Activated CD4-positive, alpha-beta memory T cell treated with anti-CD3 and anti-CD28 coated beads for 36 hours (primary cell): ENCODE results near the gene TMCC1. TPM values are rescaled to one million over a fixed set of nuclear protein-coding genes. Genes with fewer than 3 reads are reported as not detected.

Source experiments
- CTCF ChIA-PET: fragments of 350-600 bp; sonication (Branson Sonifier 250); formaldehyde crosslinking; loops from one replicate; lab custom pipeline; 2021; ENCODE audit warnings: antibody characterized with exemption, inconsistent platforms; lab: Charles Lee
- POLR2A ChIA-PET: fragments of 350-600 bp; sonication (Branson Sonifier 250); formaldehyde crosslinking; loops from one replicate; lab custom pipeline; 2021; ENCODE audit warnings: antibody characterized with exemption; lab: Charles Lee
- DNase-seq: peaks from one replicate; pipeline ENCODE4 v3.0.0-alpha.2; 2020
- H3K27ac Mint-ChIP-seq: one replicate; pipeline ENCODE4 v1.8.0; 2021; ENCODE audit warnings: mixed read lengths
- H3K27me3 Mint-ChIP-seq: one replicate; pipeline ENCODE4 v1.8.0; 2021; ENCODE audit warnings: mixed read lengths
- H3K36me3 Mint-ChIP-seq: one replicate; pipeline ENCODE4 v1.8.0; 2021; ENCODE audit warnings: mixed read lengths
- H3K4me1 Mint-ChIP-seq: one replicate; pipeline ENCODE4 v1.8.0; 2021; ENCODE audit warnings: low read depth, mixed read lengths
- H3K4me3 Mint-ChIP-seq: one replicate; pipeline ENCODE4 v1.8.0; 2021; ENCODE audit warnings: mild to moderate bottlenecking, mixed read lengths
- H3K9me3 Mint-ChIP-seq: one replicate; pipeline ENCODE4 v1.8.0; 2021; ENCODE audit warnings: mixed read lengths
- intact Hi-C: fragments of 100-400 bp; cut with micrococcal nuclease; formaldehyde crosslinking; loops from one replicate; pipeline ENCODE4 v1.15.1; 2023
- total RNA-seq, 2 experiments: library from RNA; stranded (reverse); gene quantifications; one replicate each; pipeline ENCODE4 v1.2.3, GENCODE V29; 2021

TMCC1 gene
- total RNA-seq, 2 experiments from 2014 or later: 20.6 to 20.8 TPM

DNA sequence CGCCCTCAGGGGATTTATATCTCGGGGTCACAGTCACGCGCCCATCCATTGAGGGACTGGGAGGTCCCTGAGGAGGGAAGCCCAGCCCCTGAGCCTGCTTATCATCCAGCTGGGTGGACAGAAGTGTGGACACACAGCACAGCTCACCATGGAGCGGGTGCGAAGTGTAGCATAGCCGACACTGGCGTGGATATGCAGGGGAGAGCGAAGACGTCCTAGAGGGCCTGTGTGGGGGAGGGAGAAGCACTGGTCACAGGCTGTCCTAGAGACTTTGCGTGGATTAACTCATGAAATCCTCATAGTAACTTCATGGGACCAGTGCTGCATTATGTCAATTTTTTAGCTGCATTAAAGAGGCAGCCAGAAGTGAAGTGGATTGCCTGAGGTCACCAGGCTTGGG lies 261.0 kb downstream of the TMCC1 start:
- POLR2A ChIA-PET: no interaction called here
- H3K27ac Mint-ChIP-seq: no peak overlapping the region
- no peak for DNase-seq
- no peak overlapping the region for H3K4me3 Mint-ChIP-seq
- H3K9me3 Mint-ChIP-seq: no peaks in the 10 kb centered on the region
- H3K27me3 Mint-ChIP-seq: peaks cover 1% of the 10 kb centered on the region
- CTCF ChIA-PET: no interaction called here
- no peaks in the 10 kb centered on the region for H3K36me3 Mint-ChIP-seq
- peaks cover 7% of the 10 kb centered on the region for H3K4me1 Mint-ChIP-seq
- intact Hi-C loops: no loop called here

DNA sequence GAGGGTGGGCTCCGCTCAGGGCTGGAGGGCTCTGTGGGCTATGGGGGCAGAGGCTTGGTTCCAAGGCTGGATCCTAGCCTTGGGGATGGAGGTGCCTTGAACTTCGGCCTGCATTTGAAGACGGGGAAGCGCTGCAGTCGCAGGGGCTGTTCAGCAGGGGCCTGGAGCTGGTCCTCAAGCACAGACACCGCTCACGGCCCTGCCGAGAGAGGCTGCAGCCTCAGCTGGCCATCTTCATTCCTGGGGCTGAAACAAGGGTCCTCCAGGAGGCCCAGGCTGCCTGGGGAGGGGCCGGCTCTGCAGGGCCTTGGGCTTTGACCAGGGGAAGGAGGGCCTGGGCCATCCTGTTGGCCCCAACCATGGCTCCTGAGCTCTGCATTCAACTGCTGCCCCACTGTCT lies 261.5 kb downstream of the TMCC1 start:
- ChIA-PET POLR2A (no interaction called here), CTCF (no interaction called here)
- intact Hi-C loops: no loop called here

DNA sequence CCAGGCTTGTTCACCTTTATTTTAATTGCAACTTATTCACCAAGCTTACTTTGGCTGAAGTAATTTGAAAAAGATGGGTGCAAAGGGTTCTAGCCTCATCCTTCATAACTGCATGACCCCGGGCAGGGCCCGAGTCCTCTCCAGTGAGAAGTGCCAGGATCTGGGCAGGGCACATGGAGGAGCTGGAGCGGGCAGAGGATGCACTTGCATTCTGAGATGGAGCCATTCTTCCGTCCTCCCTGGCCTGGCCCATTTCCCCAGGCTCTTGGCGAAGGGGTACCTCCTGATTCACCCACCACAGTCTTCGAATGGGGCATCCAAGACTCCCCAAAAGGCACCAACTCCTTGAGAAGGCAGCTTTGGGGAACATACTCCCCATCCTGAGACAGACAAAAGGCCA lies 264.5 kb downstream of the TMCC1 start:
- ChIA-PET POLR2A (no interaction called here), CTCF (interaction anchor here (2.0 to 4.6 kb wide), 4 partner anchors 139 to 313 kb away, joined by 7 to 56 read pairs (median 9); no protein-coding TSS in a partner anchor)
- Mint-ChIP-seq H3K4me1 (peaks cover 12% of the 10 kb centered on the region), H3K27ac (no peak overlapping the region), H3K27me3 (no peaks in the 10 kb centered on the region), H3K36me3 (no peaks in the 10 kb centered on the region), H3K4me3 (no peak overlapping the region), H3K9me3 (no peaks in the 10 kb centered on the region)
- intact Hi-C loops: loop anchor here (5.0 to 10.0 kb wide), 2 partner anchors 137 to 376 kb away; no protein-coding TSS in a partner anchor
- no peak for DNase-seq

More for the DNA sequence above, 261.5 kb downstream of the TMCC1 start:
- Mint-ChIP-seq H3K27ac (no peak overlapping the region), H3K27me3 (peaks cover 1% of the 10 kb centered on the region), H3K4me3 (no peak overlapping the region), H3K9me3 (no peaks in the 10 kb centered on the region), H3K4me1 (peaks cover 8% of the 10 kb centered on the region), H3K36me3 (no peaks in the 10 kb centered on the region)
- DNase-seq: no peak

DNA sequence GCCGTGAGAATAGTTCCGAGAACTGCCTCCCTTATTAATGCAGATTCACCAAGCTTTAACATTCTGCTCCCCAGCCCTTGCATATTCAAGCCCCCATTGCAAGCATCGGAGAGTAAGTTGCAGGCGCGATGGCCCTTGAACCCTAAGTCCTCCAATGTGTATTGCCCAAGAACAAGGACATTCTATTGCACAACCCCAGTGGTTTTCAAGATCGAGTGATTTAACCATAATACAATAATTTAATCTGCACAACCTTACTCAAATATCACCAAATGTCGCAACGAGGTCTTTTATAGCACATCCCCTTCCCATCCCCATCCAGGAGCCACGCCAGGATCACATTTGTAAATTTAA lies 265.4 kb downstream of the TMCC1 start:
- Mint-ChIP-seq H3K4me3 (peak overlapping the region; percentile 85), H3K36me3 (no peaks in the 10 kb centered on the region), H3K27ac (no peak overlapping the region), H3K27me3 (no peaks in the 10 kb centered on the region), H3K9me3 (no peaks in the 10 kb centered on the region), H3K4me1 (peaks cover 12% of the 10 kb centered on the region)
- intact Hi-C loops: loop anchor here (1.0 to 10.0 kb wide), 3 partner anchors 136 to 377 kb away; no protein-coding TSS in a partner anchor
- POLR2A ChIA-PET: interaction anchor here (0.8 to 1.3 kb wide), 2 partner anchors 51 to 200 kb away, joined by 3 read pairs; no protein-coding TSS in a partner anchor
- DNase-seq: no peak
- CTCF ChIA-PET: interaction anchor here (0.5 to 4.6 kb wide), 14 partner anchors 22 to 374 kb away, joined by 3 to 56 read pairs (median 4); partner anchors contain the start of gene TMCC1

DNA sequence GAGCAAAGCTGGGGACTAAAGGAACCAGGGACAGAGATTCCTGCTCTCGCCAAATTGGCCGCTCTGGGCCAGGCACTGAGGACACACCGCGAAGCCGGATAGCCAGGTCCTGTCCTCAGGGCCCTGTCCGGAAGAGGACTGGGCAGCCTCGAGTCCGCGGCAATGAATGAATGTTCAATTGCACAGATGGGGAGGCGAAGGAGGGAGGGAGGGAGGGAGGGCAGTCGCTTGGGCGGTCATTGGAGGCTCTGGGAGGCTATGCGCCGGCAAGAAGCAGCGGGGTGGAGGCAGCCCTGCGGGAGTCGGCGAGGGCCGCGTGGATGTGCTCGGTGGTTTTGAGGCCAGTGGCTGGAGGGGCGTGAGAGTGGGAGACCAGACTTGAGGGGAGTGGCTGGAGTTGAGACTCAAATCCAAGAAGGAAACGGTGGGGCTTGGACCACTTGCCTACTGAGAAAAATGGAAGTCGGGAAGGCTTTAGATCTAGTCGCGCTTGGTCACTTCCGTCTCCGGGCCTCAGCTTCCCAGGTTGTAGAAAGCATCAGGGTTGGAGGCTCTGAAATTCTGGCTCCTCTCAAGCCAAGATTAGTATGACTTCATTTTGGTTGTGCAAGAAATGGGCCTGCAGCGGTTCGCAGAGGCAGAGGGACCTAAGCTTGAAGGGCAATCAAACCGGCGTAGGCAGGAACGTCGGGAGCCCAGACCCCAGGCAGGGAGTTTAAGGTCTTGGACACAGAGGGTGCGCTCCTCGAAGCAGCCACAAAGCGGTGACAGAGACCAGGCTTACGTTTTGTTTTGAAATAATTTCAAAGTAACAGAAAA lies 266.0 kb downstream of the TMCC1 start:
- ChIA-PET CTCF (interaction anchor here (0.6 to 4.6 kb wide), 15 partner anchors 9 to 375 kb away, joined by 3 to 56 read pairs (median 4); partner anchors contain the start of gene TMCC1), POLR2A (interaction anchor here (0.8 to 1.3 kb wide), 3 partner anchors 50 to 312 kb away, joined by 3 to 4 read pairs (median 3); a partner anchor contains a TSS)
- Mint-ChIP-seq H3K27ac (peak overlapping the region; percentile 63), H3K4me3 (peak overlapping the region; percentile 85), H3K36me3 (no peaks in the 10 kb centered on the region), H3K4me1 (peaks cover 12% of the 10 kb centered on the region), H3K9me3 (no peaks in the 10 kb centered on the region), H3K27me3 (no peaks in the 10 kb centered on the region)
- peak; percentile 79 for DNase-seq
- intact Hi-C loops: loop anchor here (1.0 to 10.0 kb wide), 6 partner anchors 135 to 377 kb away; partner anchors contain the start of genes IFT122 and TMCC1

DNA sequence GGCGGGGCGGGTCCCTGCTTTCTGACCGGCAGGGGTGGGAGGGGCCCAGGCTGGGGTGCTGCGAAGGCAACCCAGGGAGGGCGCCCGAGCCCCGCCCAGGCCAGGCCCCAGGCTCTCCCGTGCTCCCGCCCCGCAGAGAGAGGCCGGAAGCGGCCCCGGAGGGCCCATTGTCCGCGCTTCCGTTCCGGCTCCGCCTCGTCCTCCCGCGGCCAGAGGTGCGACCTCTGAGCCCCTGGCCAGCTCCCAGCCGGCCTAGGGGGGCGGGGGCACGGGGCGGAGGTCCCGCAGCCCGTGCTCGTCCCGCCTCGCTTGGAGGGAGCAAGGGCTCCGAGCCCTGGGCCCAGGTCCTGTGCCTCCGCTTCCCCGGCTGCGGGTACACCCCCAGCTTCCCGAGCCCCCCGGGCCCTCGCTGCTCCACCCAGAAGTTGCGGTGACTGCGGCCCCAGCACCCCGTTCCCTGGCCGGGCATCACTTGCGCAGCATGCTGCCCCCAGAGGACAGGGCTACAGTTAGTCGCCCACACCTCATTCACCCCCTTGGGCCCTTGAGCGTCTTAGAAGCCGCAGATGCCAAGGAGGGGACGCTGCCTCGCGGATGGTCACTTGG lies 266.7 kb downstream of the TMCC1 start:
- intact Hi-C loops: loop anchor here (1.0 to 10.0 kb wide), 5 partner anchors 135 to 378 kb away; partner anchors contain the start of genes IFT122 and TMCC1
- Mint-ChIP-seq H3K36me3 (no peaks in the 10 kb centered on the region), H3K27ac (peak overlapping the region; percentile 38), H3K27me3 (no peaks in the 10 kb centered on the region), H3K4me3 (peak overlapping the region; percentile 85), H3K9me3 (no peaks in the 10 kb centered on the region), H3K4me1 (peaks cover 12% of the 10 kb centered on the region)
- ChIA-PET CTCF (interaction anchor here (0.9 to 4.6 kb wide), 7 partner anchors 10 to 307 kb away, joined by 3 to 56 read pairs (median 5); partner anchors contain the start of gene TMCC1), POLR2A (interaction anchor here (0.8 to 1.3 kb wide), 2 partner anchors 50 to 311 kb away, joined by 3 to 4 read pairs; a partner anchor contains a TSS)
- peak; percentile 88 for DNase-seq

DNA sequence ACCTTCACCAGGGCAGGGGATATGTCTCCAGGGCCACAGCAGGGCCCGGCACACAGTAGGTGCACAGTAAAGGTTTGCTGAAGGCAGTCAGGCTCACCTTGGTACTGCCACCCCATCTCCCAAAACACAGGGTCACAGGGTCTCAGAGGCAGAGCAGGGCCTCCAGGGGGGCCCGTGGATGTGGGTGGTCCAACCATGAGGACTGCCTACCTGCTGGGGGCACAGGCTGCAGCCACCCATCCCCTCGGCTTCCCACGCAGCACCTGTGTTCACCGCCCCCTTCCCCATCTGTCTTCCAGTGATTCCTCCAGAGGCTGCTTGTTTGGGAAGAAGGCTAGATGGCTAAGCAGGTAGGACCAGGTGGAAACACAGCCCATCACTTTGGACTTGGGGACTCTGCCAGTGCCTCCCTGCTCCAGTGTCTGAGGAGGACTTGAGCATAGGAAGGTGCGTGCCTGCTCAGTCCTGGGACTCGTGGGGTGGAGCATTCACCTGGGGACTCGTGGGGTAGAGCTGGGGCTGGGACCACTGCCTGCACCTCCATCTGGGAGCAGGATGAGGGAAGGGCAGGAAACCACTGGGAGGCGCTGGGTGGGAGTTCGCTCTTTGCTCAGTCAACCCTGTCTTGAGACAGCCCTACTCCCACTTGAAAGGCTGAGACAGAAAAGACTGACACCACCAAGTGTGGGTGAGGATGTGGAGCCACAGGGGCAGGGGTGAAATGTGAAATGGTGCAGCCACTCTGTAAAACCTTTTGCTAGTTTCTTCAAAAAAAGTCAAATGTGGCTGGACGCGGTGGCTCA lies 268.2 kb downstream of the TMCC1 start:
- H3K27me3 Mint-ChIP-seq: no peaks in the 10 kb centered on the region
- H3K27ac Mint-ChIP-seq: no peak overlapping the region
- ChIA-PET POLR2A (no interaction called here), CTCF (interaction anchor here (1.5 to 4.6 kb wide), 2 partner anchors 135 to 203 kb away, joined by 4 to 56 read pairs; no protein-coding TSS in a partner anchor)
- H3K36me3 Mint-ChIP-seq: no peaks in the 10 kb centered on the region
- H3K4me3 Mint-ChIP-seq: peak overlapping the region; percentile 12
- no peaks in the 10 kb centered on the region for H3K9me3 Mint-ChIP-seq
- H3K4me1 Mint-ChIP-seq: peaks cover 12% of the 10 kb centered on the region
- intact Hi-C loops: loop anchor here (5.0 to 10.0 kb wide), 2 partner anchors 133 to 380 kb away; no protein-coding TSS in a partner anchor
- DNase-seq: no peak

DNA sequence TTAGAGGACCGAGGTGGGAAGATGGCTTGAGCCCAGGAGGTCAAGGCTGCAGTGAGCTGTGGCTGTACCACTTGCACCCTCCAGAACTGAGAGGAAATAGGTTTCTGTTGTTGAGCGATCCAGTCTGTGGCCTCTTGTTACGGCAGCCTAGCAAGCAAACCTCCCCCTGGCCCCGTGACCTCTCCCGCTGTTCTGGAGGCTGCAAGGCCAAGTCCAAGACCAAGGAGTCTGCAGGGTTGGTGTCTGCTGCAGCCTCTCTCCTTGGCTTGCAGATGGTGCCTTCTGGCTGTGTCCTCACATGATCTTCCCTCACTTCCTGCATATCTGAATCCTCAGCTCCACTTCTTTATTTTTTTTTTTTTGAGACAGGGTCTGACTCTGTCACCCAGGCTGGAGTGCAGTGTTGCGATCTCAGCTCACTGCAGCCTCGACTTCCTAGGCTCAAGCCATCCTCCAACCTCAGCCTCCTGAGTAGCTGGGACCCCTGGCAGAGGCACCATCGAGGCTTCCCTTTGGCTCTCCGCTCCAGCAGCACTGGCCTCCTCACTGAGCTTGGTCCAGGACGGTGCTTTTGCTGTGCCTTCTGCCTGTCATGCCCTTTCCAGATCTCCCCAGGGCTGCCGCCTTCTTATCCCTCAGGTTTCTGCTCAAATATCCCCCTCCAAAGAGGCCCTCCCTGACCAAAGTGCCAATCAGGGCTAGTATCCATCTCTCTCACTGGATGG lies 269.0 kb downstream of the TMCC1 start:
- no peak for DNase-seq
- Mint-ChIP-seq H3K27me3 (no peaks in the 10 kb centered on the region), H3K9me3 (no peaks in the 10 kb centered on the region), H3K4me1 (peaks cover 12% of the 10 kb centered on the region), H3K27ac (no peak overlapping the region), H3K4me3 (no peak overlapping the region), H3K36me3 (no peaks in the 10 kb centered on the region)
- POLR2A ChIA-PET: no interaction called here
- CTCF ChIA-PET: no interaction called here
- intact Hi-C loops: loop anchor here (5.0 to 10.0 kb wide), 2 partner anchors 132 to 380 kb away; no protein-coding TSS in a partner anchor

DNA sequence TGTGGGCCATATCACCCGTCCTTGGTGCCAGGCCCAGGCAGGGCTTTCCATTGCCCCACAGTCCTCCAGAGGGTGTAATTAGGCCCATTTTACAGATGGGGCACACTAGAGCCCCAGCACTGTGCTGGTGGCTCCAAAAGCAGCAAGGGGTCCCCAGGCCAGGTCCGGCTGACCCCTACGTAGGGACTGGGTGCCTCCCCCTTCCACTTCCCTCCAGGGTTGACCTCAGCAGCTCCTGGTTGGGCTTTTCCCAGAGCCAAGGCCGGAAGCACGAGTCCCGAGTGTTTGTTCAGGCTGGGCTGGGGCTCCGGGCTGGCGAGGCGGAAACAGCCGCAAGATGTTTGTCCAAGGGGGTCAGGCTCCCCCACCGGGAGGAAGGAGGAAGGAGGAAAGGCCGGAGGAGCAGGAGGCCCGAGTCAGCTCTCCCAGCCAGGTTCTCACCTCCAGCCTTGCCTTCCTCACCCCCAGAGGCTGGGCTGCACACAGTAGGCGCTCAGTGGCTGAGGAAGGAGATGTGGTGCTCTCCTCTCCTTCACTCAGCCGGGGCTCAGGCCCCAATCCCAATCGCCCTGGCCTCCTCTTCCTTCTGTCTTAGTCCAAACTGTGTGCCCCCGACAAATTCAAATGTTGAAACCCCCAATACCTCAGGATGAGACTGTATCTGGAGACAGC lies 269.9 kb downstream of the TMCC1 start:
- ChIA-PET CTCF (no interaction called here), POLR2A (no interaction called here)
- Mint-ChIP-seq H3K27ac (no peak overlapping the region), H3K36me3 (no peaks in the 10 kb centered on the region), H3K4me3 (no peak overlapping the region), H3K27me3 (no peaks in the 10 kb centered on the region), H3K4me1 (peaks cover 14% of the 10 kb centered on the region), H3K9me3 (no peaks in the 10 kb centered on the region)
- DNase-seq: no peak
- intact Hi-C loops: loop anchor here (10.0 kb wide), 1 partner anchor 381 kb away; no protein-coding TSS in a partner anchor

DNA sequence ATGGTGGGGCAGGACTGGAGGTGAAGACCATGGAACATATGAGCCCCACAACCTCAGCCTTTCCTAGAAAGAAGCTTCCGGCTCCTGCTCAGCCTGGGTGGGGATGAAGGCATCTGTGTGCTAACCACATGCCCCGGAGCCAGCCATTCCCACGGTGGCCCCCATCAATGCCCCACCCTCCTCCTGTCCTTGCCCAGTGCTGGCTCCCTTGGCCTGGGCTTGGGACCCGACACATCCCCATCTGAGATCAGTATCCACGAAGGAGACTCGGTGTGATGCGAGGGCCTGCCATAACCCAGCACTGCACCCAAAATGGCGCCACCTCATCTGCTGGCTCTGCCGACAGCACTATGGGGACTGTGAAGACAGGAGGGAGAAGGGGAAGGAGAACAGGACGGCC lies 270.6 kb downstream of the TMCC1 start:
- CTCF ChIA-PET: no interaction called here
- no peak overlapping the region for H3K4me3 Mint-ChIP-seq
- no peak for DNase-seq
- no peaks in the 10 kb centered on the region for H3K9me3 Mint-ChIP-seq
- peaks cover 15% of the 10 kb centered on the region for H3K4me1 Mint-ChIP-seq
- H3K36me3 Mint-ChIP-seq: no peaks in the 10 kb centered on the region
- POLR2A ChIA-PET: no interaction called here
- H3K27ac Mint-ChIP-seq: no peak overlapping the region
- intact Hi-C loops: loop anchor here (10.0 kb wide), 1 partner anchor 382 kb away; no protein-coding TSS in a partner anchor
- H3K27me3 Mint-ChIP-seq: peaks cover 1% of the 10 kb centered on the region
